HG02759 (cell line): Measurements from ENCODE around the gene KRT8.
"Not testable (repeated sequence)": the region's sequence is repeated elsewhere in the genome, so short reads cannot be mapped to it uniquely, and the experiment has no call there.

Source experiments
- ATAC-seq: cut with Tn5 transposase; IDR thresholded peaks from one replicate; pipeline ENCODE4 v1.9.1; 2021; ENCODE audit warnings: mild to moderate bottlenecking, moderate library complexity; ENCODE audit not compliant: unreplicated experiment

Gene KRT8

GRCh38 chr12:52876372-52876771 is 28.5 kb downstream of the KRT8 start:
- ATAC-seq: no peak

DNA sequence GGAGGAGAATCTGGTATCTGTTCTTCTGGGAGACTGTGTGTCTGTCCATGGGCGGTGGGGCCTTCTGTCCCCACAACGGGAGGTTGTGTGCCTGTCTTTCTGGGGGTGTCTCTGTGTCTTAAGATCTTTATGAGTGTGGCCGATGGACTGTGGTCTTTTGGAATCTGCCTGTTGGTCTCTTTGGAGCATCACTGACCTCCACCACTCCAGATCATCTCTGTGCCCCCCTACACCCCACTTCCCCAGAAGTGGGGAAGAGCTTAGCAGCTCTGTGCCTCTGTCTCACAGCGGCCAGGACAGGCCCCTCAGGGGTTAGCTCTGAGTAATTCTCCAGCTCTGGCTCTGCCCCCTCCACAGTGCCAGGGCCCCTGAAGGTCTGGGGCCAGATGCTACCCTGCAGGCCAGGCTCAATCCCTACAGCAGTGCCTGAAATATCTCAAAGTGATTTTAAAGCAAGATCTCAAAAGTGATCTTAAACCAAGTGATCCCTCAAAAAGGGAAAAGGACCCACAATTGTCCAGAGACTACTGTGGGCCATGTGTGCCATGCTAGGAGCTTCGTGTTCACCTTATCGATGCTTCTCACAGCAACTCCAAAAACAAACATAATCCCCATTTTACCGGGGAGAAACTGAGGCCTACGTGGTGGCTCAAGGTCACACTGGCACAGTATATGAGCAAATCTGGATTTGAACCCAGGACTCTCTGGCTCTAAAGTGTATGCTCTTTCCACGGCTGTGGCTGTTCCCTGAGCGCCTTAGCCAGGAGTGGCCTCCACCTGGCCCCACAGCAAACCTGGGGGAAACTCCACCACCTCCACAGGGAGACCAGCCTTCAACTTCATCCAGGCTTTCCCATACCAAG is 30.1 kb downstream of the KRT8 start:
- ATAC-seq: no peak

- peak; percentile 57 for ATAC-seq
Measured at GRCh38 chr12:52873832-52874572, 30.9 kb downstream of the KRT8 start.

- ATAC-seq: no peak
Measured at GRCh38 chr12:52873513-52873831, 31.4 kb downstream of the KRT8 start.

GRCh38 chr12:52872644-52873389 is 32.1 kb downstream of the KRT8 start:
- ATAC-seq: no peak

- no peak for ATAC-seq
Measured at GRCh38 chr12:52871291-52872039, 33.4 kb downstream of the KRT8 start.

GRCh38 chr12:52870361-52871290 is 34.2 kb downstream of the KRT8 start:
- peak; percentile 71 for ATAC-seq

DNA sequence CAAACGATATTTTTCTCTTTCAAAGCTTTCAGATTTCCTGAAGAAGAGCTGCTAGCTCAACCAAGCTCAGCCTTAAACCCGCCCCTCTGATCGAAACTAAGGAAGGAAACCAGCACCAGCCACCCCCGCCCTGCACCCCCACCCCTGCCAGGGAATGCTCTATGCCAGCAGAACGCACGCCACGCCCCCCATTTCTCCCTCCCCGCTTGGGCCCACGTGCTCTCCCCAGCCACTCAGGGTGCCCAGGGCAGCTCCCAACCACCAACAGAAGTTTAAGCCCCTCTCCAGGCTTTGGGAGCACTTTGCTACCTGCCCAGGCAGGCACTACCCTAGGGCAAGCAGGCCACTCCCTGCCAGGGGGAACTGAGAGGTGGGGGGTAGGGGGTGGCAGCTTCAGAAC is 37.2 kb downstream of the KRT8 start:
- no peak for ATAC-seq

- ATAC-seq: no peak
Measured at GRCh38 chr12:52867152-52867551, 37.7 kb downstream of the KRT8 start.

DNA sequence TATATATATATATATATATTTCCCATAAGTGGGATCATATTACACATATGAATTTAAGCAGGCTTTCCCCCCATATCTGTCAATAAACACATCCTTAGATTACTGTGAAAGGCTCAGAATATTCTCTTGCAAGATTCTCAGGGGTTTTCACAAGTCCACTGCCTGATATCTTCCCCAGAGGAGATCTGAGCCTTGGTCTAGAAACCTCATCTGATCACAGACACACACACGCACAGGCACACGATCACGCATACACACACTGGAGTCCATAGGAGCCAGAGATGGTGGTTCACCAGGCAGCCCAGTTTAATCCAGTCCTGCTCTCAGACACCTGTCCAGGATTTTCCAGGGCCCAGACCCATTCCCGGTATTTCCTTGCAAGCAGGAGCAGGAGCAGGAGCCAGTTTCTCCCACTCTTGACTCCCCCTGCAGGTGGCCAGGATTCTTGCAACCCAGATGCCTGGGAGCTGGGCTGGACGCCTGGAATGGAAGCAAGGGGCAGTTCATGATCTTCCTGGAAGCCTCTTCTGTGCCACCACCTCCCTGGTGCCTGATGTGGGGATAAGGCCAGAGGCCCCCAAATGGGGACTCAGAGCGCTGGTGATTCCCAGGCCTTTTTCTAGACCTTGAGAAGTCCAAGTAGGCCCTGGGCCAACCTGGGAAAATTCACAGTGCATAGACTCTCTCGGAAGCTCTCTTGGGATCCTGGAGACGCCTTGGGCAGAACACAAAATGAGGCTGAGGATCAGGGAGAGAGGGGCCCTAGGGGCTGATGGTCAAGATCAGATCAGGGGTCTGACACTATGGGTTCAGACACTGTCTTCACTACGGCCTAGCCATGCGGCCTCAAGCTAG is 39.6 kb downstream of the KRT8 start:
- no peak for ATAC-seq

DNA sequence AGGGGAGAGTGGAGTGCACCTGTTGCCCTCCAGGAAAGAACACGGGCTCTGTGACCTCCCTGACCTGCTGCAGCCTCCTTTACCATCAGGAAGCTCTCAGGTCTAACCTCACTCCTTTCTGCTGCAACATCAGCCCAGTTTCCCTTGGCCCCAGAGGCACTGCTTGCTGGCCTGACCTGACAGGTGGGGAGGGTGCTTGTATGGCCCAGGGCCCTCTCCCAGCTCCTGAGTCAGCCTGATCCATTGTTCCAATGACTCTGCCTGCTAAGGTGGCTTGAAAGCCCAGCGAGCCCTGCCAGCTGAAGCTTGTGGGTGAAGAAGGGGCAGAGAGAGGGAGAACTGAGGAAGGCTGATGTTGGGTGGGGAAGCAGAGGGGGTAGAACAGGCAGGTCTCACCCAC is 42.9 kb downstream of the KRT8 start:
- ATAC-seq: no peak

GRCh38 chr12:52861511-52861910 is 43.4 kb downstream of the KRT8 start:
- no peak for ATAC-seq

- ATAC-seq: no peak
Measured at GRCh38 chr12:52860102-52860823, 44.6 kb downstream of the KRT8 start.

- no peak for ATAC-seq
Measured at GRCh38 chr12:52857500-52857899, 47.4 kb downstream of the KRT8 start.

DNA sequence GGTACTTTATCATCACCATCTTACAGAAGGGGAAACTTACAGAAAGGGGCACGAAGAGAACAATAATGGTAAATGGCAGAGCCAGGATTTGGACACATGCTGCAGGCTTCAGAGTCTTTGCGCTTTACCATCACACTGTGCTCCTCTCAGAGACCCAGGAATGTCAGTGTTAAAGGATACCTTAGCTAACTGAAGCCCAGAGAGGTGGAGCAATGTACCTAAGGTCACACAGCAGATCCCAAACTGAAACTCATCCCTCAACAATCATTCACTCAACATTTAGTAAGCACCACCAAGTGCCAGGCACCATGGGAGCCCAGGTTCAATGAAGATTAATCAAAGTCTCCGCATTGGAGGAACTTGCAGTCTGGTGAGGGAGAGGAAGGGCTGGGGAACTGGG is 48.1 kb downstream of the KRT8 start:
- no peak for ATAC-seq

GRCh38 chr12:52856077-52856476 is 48.8 kb downstream of the KRT8 start:
- ATAC-seq: not testable (repeated sequence)

DNA sequence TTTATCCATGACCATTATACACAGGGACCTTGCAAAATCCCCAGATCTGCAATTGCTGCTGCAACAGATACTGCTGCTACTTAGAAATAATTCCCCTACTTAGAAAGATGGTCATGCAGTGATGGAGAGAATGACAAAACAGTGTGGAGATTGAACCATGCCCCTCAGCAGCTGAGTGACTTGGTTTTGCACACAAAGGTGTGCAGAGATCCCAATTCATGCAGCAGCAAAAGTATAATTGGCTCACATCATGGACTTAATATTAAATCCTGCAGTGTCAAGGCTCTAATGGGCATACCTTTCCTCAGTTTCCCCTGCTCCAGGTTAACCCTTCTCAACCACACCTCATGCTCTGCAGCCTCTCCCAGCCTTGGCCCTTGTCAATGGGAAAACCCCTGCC is 53.1 kb downstream of the KRT8 start:
- no peak for ATAC-seq

- no peak for ATAC-seq
Measured at GRCh38 chr12:52850681-52851080, 54.2 kb downstream of the KRT8 start.
